Panc1 (cell line): Measurements from ENCODE around the gene P2RY12. TPM values are rescaled to one million over a fixed set of nuclear protein-coding genes. Genes with fewer than 3 reads are reported as not detected.

Source experiments
- ATAC-seq: fragments of 200-7000 bp; cut with Tn5 transposase; 2 replicates; pipeline ENCODE4 v1.9.1; 2020; ENCODE audit warnings: mild to moderate bottlenecking, moderate library complexity
- BruUV-seq: library from RNA; stranded (reverse); fragments of 400-500 nt; replicated peaks from 2 replicates; lab custom pipeline; 2021; lab: Mats Ljungman, UMichigan
- CTCF ChIA-PET: fragments of 300-600 bp; sonication (Branson Sonifier 250); formaldehyde crosslinking; loops from one replicate; lab custom pipeline; 2022; ENCODE audit warnings: antibody characterized with exemption; lab: Charles Lee
- POLR2A ChIA-PET: fragments of 300-600 bp; sonication (Branson Sonifier 250); formaldehyde crosslinking; loops from one replicate; lab custom pipeline; 2022; ENCODE audit warnings: antibody characterized with exemption; lab: Charles Lee
- DNase-seq: peaks from one replicate; pipeline ENCODE4 v3.0.0-alpha.2; 2010; ENCODE audit warnings: low read depth, low spot score
- H3K27ac ChIP-seq: 2 replicates; pipeline ENCODE4 v1.5.1; 2011; ENCODE audit warnings: mild to moderate bottlenecking, low read length, inconsistent platforms
- H3K27me3 ChIP-seq: fragments of 200-500 bp; sonication (Bioruptor generic); 2 replicates; pipeline ENCODE4 v1.6.0; 2014; ENCODE audit warnings: low read length, inconsistent platforms; ENCODE audit not compliant: control insufficient read depth, insufficient read depth
- H3K36me3 ChIP-seq: fragments of 200-500 bp; sonication (Bioruptor generic); 2 replicates; pipeline ENCODE4 v1.5.1; 2014; ENCODE audit warnings: inconsistent platforms, mild to moderate bottlenecking, low read length, moderate library complexity; ENCODE audit not compliant: control insufficient read depth, insufficient read depth
- H3K4me1 ChIP-seq: 2 replicates; pipeline ENCODE4 v1.5.1; 2011; ENCODE audit warnings: inconsistent platforms, mild to moderate bottlenecking, low read length, moderate library complexity; ENCODE audit not compliant: control insufficient read depth, insufficient read depth
- H3K4me3 ChIP-seq, 2 experiments: 2 replicates each; pipeline ENCODE4 v1.5.1; 2011 to 2012; ENCODE audit warnings: low read depth in 2 of 2, low read length in 2 of 2, mild to moderate bottlenecking in 2 of 2, inconsistent platforms in 1 of 2, moderate library complexity in 1 of 2
- H3K9me3 ChIP-seq: fragments of 200-500 bp; sonication (Bioruptor generic); 2 replicates; pipeline ENCODE4 v1.5.1; 2014; ENCODE audit warnings: low read depth, mild to moderate bottlenecking, inconsistent platforms, low read length, moderate library complexity; ENCODE audit not compliant: control insufficient read depth, insufficient read depth
- CTCF ChIP-seq: fragments of 450-650 bp; IDR thresholded peaks from 2 replicates; pipeline ENCODE4 v1.5.1; 2017; ENCODE audit warnings: mild to moderate bottlenecking
- POLR2AphosphoS5 ChIP-seq: IDR thresholded peaks from 2 replicates; pipeline ENCODE4 v1.6.1; 2012; ENCODE audit warnings: mild to moderate bottlenecking, low read depth, low read length, moderate library complexity
- REST ChIP-seq, 2 experiments: IDR thresholded peaks; 2 replicates each; pipeline ENCODE4 v1.6.1; 2011 to 2012; ENCODE audit warnings: low read depth in 2 of 2, control low read depth in 1 of 2, low read length in 1 of 2, mild to moderate bottlenecking in 1 of 2, moderate library complexity in 1 of 2; ENCODE audit not compliant: insufficient read depth in 1 of 2
- SIN3A ChIP-seq: IDR thresholded peaks from 2 replicates; pipeline ENCODE4 v1.6.1; 2012; ENCODE audit warnings: low read depth, mild to moderate bottlenecking, low read length, moderate library complexity, borderline replicate concordance; ENCODE audit not compliant: insufficient read depth
- TCF7L2 ChIP-seq: IDR thresholded peaks from 2 replicates; pipeline ENCODE4 v1.6.1; 2011; ENCODE audit warnings: mild to moderate bottlenecking, low read depth, low read length, inconsistent platforms
- in situ Hi-C: cut with HindIII; loops from 2 replicates; pipeline ENCODE4 v1.10.0; 2016; ENCODE audit warnings: low sequenced_read_pairs, low pct_unique_long_range_greater_than_20kb
- intact Hi-C: fragments of 100-400 bp; cut with micrococcal nuclease; formaldehyde crosslinking; loops from one replicate; pipeline ENCODE4 v1.10.0; 2022; ENCODE audit not compliant: unreplicated experiment
- total RNA-seq: library from RNA; stranded (reverse); gene quantifications from one replicate; pipeline ENCODE4 v1.2.1, GENCODE V29; 2021; ENCODE audit not compliant: unreplicated experiment

Gene P2RY12
- total RNA-seq, 1 experiment from 2014 or later, result not detected

DNA sequence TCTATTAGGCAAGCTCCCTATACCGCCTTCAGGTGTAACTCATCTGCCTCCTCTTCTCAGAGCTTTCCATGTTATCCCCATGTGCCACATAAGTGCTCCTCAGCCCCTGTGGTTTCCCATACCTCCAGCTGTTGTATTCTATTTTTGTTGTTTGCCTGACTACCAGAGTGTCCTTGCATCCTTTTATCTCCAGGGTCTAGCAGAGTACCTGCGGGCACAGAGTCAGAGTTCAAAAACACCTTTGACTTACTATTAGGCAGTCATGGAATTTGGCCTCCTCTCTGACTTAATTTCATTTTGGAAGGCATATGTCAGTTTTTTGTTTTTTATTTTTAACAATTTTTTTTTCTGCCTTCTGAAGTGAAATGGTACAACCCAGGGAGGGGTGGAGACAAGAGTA, 75.0 kb downstream of the P2RY12 start:
- no peaks in the 10 kb centered on the region for H3K27me3 ChIP-seq

DNA sequence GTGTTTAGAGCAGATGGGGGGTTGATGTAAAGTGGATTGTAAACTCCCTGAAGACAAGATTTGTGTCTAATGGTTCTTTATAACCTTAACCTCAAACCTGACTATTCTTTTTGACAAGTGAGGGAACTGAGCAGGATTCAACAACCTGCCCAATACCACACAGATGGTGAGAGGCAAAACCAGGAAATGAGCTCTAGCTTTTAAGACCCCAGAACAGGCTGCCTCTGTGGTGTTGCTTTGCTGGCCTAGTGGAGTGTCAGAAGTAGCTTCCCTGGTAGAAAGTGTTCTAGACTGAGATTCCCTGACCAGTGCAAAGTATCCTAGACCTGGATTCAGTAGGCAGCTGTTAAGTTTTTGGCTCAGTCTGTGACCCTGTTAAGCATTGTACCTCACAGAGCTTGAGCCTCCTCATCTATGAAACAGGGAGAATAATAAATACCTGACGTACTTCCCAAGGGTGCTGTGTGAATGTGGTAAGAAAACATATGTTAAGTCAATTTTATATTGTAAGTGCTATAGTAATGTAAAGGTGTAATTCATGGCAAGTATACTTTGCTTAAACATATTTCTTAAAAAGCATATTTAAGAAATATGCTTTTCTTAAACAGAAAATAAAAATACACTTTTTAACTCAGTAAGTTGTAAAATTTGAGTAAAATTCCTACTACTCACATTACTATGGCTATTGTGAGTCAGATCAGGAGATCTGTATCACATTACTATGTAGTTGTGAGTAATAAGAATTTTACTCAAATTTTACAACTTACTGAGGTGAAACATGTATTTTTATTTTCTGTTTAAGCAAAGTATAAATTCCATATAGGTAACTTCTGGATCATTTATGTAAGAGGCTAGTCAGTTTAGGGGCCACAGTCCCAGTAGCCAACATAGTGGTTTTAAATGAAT, 76.7 kb downstream of the P2RY12 start:
- Histone ChIP-seq H3K27ac (no peak overlapping the region), H3K9me3 (no peaks in the 10 kb centered on the region), H3K4me1 (no peaks in the 10 kb centered on the region), H3K36me3 (no peaks in the 10 kb centered on the region), H3K27me3 (no peaks in the 10 kb centered on the region), H3K4me3 (no peak overlapping the region)
- in situ Hi-C loops (no loop called here), intact Hi-C loops (no loop called here)
- POLR2A ChIA-PET, result no interaction called here
- DNase-seq (no peak), ATAC-seq (no peak)
- CTCF ChIA-PET, result no interaction called here
- no TSS peak for BruUV-seq
- TF ChIP-seq CTCF (no peak), REST (IDR thresholded peaks at IDR 0.05; ENCODE audit: insufficient read depth in 1 of 2, low read depth in 2 of 2, low read length in 1 of 2) (no peak), TCF7L2 (no peak), SIN3A (no peak)

More for the DNA sequence above, 75.0 kb downstream of the P2RY12 start:
- Histone ChIP-seq H3K27ac (no peak overlapping the region), H3K4me1 (no peaks in the 10 kb centered on the region), H3K4me3 (no peak overlapping the region), H3K36me3 (no peaks in the 10 kb centered on the region), H3K9me3 (no peaks in the 10 kb centered on the region)
- ChIA-PET CTCF (no interaction called here), POLR2A (no interaction called here)
- in situ Hi-C loops, result no loop called here
- ATAC-seq (no peak), DNase-seq (no peak)
- TF ChIP-seq POLR2AphosphoS5, result no peak
- no peak for TF ChIP-seq SIN3A
- TF ChIP-seq REST (IDR thresholded peaks at IDR 0.05; ENCODE audit: insufficient read depth in 1 of 2, low read depth in 2 of 2, low read length in 1 of 2), result no peak
- no peak for TF ChIP-seq TCF7L2
- no peak for TF ChIP-seq CTCF
- BruUV-seq, result no TSS peak
- intact Hi-C loops, result no loop called here
